ENCODE data around the gene CNOT3.

DNA sequence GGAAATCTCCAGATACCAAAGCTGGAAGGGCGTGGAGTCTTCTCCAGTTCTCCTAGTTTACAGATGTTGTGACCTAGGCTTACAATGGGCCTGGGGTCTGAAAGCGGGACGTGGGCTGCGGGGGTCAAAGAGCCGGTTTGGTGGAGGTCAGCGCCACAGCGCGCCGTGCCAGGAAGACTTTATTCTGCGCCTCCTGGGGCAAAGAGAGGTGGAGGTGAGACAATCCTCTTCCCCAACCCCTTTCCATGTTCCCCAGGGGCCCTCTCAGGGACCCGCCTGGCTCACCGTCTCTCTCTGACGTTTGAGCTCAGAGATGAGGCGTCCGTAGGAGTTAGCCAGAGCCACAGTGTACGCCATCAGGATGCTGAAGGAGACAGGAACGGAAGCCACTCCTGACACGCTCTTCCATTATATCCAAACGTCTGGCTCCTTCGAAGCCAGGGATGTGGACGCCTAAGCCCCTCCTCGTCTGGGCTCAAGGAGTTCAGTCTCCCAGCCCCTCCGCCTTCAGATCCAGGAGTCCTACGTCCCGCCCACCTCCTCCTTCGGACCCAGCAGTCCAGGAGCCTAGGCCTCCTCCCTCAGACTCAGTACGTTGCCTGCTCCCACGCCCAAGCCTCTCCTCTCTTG, 22.7 kb downstream of the CNOT3 start:
- no peak for TF ChIP-seq REST (IDR thresholded peaks at IDR 0.05; ENCODE audit: low read depth)
- TF ChIP-seq TAF1 (IDR thresholded peaks at IDR 0.05; ENCODE audit: low read depth) = no peak; the same call in 1 of the 2 replicates
- no peak for TF ChIP-seq RAD21 (IDR thresholded peaks at IDR 0.05; ENCODE audit: low read depth)
- TF ChIP-seq CEBPB (IDR thresholded peaks at IDR 0.05) = no peak
- no peak for TF ChIP-seq TCF12 (IDR thresholded peaks at IDR 0.05; ENCODE audit: low read depth)

Measured in Ishikawa (cell line).